PC-3 (cell line): ENCODE results near the gene PRELID1.

Experiments used
- EZH2 ChIP-seq: fragments of 300-600 bp; sonication (generic); IDR thresholded peaks from one replicate; pipeline ENCODE4 v1.6.1; 2017; ENCODE audit warnings: antibody characterized with exemption, mild to moderate bottlenecking, low read length; ENCODE audit not compliant: unreplicated experiment
- EZH2phosphoT487 ChIP-seq: fragments of 300-600 bp; sonication (generic); IDR thresholded peaks from 2 replicates; pipeline ENCODE4 v1.6.1; 2018; ENCODE audit warnings: mild to moderate bottlenecking, antibody characterized with exemption, low read length, borderline replicate concordance
- TF ChIP-seq, protein P1 (sequence below): fragments of 300-600 bp; sonication (generic); conservative IDR thresholded peaks from 2 replicates; pipeline ENCODE4 v1.5.1; 2017; ENCODE audit warnings: antibody characterized with exemption, low read depth, mild to moderate bottlenecking, low read length

DNA sequence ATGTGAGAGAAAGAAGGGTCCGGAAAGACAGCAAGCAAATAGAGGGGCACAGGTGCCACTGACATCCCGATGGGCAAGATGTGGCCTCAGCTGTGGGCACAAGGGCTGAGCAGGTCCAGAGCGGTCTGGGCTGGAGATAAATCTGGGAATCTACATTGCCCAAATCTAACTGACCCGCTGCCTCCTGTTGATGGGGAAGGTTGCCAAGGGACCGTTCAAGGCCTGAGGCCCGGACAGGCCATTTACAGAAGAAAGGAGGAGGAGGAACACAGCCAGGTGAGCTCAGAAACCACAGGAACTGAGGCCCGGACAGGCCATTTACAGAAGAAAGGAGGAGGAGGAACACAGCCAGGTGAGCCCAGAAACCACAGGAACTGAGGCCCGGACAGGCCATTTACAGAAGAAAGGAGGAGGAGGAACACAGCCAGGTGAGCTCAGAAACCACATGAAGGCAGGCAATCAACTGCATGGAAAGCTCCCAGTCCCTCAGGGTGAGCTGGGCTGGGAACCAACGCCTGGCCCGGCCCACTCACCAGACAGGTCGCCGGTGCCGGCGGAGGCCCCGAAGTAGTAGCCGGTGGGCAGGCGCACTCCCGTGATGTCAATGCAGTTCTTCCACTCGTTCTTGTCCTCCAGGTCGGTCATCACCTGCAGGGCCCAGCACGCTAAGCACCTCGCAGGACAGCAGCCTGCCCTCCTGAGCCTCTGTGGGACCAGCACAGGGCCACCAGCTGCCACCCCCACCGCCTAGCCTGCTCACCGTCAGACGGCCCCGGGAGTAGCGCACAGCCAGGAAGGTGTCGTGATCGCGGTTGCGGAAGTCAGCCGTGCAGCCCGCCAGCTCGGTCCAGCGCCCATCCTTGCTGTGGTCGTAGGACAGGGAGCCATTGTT is 33.2 kb downstream of the PRELID1 start:
- TF ChIP-seq EZH2 (no peak), EZH2phosphoT487 (no peak)
- TF ChIP-seq, protein P1, sequence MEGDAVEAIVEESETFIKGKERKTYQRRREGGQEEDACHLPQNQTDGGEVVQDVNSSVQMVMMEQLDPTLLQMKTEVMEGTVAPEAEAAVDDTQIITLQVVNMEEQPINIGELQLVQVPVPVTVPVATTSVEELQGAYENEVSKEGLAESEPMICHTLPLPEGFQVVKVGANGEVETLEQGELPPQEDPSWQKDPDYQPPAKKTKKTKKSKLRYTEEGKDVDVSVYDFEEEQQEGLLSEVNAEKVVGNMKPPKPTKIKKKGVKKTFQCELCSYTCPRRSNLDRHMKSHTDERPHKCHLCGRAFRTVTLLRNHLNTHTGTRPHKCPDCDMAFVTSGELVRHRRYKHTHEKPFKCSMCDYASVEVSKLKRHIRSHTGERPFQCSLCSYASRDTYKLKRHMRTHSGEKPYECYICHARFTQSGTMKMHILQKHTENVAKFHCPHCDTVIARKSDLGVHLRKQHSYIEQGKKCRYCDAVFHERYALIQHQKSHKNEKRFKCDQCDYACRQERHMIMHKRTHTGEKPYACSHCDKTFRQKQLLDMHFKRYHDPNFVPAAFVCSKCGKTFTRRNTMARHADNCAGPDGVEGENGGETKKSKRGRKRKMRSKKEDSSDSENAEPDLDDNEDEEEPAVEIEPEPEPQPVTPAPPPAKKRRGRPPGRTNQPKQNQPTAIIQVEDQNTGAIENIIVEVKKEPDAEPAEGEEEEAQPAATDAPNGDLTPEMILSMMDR = no peak
